Activated CD8-positive, alpha-beta memory T cell treated with anti-CD3 and anti-CD28 coated beads, Interleukin-2, amount 50 U/mL, for 1 hour (primary cell): ENCODE data around the gene ZNF670.
"Not testable (repeated sequence)": the region's sequence is repeated elsewhere in the genome, so short reads cannot be mapped to it uniquely, and the experiment has no call there.

Source experiments
- DNase-seq: peaks from one replicate; pipeline ENCODE4 v3.0.0-alpha.2; 2020; ENCODE audit errors: extremely low read depth

Gene ZNF670

GRCh38 chr1:247078258-247079140, at the start of gene ZNF670:
Gene ZNF670, minus strand, starts transcription at chr1:247078811. Its CDS starts 215 bp downstream, at chr1:247078596.
- DNase-seq = peak; percentile 59

GRCh38 chr1:247127519-247128282, 49.1 kb upstream of the ZNF670 start:
- not testable (repeated sequence) for DNase-seq

GRCh38 chr1:247126601-247127000, 48.0 kb upstream of the ZNF670 start:
- DNase-seq = not testable (repeated sequence)

DNA sequence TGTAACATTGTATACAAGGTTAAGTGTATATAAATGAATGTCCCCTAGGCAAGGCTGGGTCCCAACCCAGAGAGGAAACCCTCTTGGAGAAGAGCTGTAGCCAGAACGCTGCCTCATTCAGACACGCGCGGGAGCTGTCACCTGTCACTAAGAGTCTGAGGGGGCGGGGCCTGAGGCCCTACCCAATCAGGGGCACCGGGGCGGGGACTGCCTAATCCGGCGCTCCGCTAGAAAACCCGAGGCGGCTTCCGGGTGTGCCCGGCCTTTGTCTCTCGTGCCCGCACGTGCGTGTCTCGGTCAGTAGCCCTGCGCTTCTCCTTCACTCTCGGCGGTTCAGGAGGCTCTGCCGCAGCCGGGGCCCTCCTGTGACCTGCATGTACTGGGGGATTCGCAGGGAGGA, 47.6 kb upstream of the ZNF670 start:
- not testable (repeated sequence) for DNase-seq

- no peak for DNase-seq
These were observed 42.8 kb upstream of the ZNF670 start for GRCh38 chr1:247121382-247121781.

- DNase-seq = not testable (repeated sequence)
These were observed 41.7 kb upstream of the ZNF670 start for GRCh38 chr1:247120408-247120668.

DNA sequence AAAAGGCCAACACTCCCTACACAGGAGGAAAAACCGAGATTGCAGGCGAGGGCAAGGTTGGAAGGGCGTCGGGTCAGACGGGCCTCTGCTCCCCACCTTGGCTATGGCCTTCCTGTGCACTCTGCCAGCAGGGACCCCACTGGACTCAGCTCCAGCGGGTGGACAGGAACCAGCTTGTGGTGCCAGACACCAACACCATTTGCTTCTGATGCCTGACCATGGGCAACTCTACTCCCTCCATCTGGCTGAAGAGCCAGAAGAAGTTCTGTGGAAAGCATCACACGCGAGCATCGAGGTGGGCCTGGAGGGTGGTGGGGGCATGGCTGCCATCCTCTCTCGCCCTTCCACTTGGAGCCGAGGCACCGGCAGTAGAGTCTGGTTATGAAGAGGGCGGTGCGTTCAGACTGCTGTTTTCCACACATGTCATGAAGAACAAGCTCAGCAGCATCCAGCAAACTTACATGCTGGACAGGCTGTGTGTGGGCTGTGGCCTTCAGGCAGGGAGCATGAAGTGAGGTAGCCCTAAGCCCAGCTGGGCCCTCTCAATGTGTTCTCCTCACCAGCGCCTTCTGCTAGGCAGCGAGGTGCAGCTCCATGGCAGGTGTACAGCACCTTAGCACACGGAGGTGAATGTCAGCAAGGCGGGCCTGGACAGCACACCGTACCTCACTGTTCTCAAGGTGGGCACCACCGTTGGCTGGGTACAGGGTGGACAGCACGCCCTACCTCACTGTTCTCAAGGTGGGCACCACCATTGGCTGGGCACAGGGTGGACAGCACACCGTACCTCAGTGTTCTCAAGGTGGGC, 41.2 kb upstream of the ZNF670 start:
- no peak for DNase-seq

- no peak for DNase-seq
These were observed 40.4 kb upstream of the ZNF670 start for GRCh38 chr1:247118946-247119446.

GRCh38 chr1:247115545-247115944, 36.9 kb upstream of the ZNF670 start:
- DNase-seq = no peak

GRCh38 chr1:247115141-247115510, 36.5 kb upstream of the ZNF670 start:
- no peak for DNase-seq

DNA sequence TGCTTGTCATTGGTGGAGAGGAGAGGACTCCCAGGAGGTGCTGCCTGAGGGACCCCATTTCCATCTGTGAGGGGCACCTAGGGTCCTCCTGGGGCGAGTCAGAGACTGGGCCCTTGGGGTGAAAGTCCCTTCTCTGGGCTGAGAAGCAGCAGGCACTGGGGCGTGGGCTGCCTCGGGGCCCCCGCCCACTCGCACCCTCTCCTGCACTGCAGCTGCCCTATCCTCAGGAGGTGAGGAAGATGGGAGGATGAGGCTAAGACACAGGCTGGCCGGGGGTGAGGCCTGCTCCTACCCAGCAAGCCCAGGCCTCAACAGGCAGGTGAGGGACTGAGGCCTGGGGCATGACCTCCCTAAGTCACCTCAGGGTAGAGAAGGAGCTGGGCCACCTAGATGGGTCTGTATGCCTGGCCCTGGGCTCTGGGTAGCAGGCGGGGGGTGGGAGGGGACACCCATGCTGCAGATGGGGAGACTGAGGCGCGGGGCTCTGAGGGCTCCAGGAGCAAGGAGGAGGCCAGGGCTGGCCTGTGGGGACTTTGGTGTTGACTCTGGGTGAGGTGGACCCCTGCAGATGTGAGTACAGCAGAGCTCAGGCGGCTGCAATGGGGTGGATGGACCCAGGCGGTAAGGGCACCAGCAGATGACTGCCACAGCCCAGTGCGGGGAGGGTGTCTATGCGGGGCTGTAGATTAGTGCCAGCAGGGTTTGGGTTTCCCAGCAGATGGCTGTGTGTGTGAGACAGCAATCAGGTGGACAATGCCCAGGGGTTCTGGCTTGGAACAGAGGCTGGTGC, 35.9 kb upstream of the ZNF670 start:
- no peak for DNase-seq

DNA sequence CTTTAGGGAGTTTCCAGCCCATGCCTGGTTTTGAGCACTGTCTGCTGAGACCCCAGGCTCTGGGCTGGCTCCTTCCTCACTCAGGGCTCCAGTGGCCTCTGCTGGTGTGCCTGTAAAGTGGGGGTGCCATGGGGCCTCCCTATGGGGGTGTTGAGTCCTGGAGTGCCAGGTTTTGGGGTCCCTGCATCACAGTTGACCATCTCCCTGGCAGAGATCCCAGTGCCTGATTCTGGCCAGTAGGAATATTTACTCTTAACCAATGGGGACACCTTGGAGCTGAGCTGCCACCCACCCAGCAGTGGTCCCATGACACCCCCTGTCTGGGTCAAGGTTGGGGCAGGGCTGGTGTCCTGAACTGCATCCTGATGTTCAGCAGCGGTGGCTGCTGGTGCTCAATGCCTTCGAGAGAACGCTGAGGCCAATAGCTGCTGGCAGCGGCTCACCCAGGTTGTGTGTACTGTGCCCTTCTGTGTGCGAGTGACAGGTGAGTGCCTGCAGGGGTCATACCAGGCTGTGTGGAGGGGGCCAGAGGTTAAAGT, 35.2 kb upstream of the ZNF670 start:
- no peak for DNase-seq

DNA sequence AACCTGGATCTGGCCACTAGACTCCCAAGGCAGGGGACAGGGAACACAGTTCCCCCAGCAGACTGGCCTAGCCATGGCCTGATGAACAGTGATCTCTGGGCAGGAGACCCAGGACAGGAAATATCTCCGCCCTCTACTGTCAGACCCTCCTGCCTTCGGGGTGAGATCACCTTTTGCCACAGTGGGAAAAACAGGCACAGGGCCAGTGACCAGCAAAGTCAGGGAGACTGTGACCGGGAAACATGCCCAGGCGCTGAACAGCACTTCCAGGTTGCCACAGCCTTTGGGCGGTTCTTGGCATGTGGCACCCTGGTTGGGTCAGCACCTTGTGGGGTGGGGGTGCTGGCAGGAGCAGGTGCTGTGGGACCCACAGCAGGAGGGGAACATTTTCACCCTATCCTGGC, 34.5 kb upstream of the ZNF670 start:
- no peak for DNase-seq

GRCh38 chr1:247112479-247112781, 33.8 kb upstream of the ZNF670 start:
- no peak for DNase-seq

DNA sequence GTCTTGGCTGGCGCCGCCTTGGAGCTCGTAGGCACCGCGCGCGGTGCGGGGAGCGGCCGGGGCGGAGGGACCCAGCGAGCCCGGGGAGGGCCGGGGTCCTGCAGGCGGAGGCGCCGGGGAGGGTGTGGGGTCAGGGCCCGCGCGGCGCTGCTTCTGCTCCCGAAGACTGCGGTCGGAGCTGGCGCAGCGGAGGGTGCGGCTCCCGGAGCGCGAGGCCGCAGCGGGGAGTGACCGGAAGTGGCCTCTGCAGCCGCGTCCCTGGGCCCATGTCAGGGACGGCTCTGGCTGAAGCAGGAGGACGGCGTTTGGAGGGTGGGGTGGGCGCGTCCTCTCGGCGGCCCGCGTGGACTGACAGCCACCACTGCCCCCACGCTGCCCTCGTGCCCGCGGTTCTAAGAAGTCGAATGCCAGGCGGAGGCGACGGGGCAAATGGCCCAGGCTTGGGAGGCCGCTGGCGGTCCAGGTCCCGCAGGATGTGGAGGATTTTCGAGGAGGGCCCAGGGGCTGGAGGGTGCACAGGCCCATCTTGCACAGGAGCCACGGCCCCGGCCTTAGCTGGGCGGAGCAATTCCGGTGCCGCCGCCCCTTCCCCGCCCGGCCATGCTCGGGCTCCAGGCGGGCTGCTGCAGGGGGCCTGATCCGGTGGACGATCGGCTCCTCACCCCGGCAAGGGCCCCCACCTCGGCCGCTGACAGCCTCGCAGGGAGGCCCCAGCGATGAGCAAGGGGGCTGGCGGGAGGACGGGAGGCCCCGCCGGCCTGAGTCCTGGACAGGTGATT, 33.3 kb upstream of the ZNF670 start:
- no peak for DNase-seq

GRCh38 chr1:247111259-247111699, 32.7 kb upstream of the ZNF670 start:
- DNase-seq = no peak

DNA sequence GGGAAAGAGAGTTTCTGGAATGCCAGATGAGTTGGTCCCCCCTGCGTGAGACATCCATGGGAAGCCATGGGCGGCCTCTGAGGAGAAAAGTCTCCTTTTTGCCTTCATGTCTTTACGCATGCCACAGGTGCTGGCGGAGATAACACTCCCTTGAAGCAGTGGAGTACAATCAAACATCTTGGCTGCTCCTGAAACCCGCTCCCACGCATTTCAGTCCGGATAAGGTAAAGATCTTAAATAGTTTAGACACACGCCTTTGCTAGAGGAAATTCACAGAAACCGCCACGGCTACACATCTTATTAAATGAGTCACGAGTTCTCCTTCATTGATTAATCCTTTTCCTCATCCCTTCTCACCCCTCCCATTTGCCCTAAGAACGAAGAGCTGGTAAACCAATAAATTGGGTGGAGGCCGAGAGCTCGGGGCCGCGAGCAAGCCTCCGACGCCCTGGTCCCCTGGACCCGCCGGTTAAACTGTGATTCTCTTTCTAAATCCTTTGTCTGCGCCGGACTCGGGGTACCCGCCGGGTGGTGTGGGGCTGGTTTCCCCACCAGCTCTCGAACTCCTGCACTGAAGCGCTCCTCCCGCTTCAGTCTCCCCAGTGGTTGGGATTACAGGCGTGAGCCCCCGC, 32.1 kb upstream of the ZNF670 start:
- no peak for DNase-seq

- DNase-seq = no peak
These were observed 29.1 kb upstream of the ZNF670 start for GRCh38 chr1:247107694-247108093.

- DNase-seq = no peak
These were observed 27.4 kb upstream of the ZNF670 start for GRCh38 chr1:247105966-247106365.

DNA sequence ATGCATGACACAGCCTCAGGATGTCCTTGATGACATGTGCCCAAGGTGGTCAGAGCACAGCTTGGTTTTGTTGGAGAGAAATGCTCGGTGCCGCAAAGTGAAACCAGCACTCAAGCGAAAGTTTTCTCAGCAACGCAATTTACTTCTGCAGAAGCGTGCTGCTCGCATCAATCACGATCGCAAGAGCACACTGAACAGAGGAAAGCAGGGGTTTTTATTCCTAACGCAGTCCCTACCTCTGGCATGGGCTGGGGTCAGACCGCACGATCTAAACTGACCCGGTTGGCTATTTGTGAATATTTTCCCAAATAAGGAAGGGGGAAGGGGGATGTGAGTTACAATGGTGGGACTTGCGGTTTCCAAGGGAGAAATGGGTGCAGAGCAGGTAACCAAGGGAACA, 26.4 kb upstream of the ZNF670 start:
- no peak for DNase-seq
